ENCODE data around the gene UBE2Q1.

UBE2Q1 gene

DNA sequence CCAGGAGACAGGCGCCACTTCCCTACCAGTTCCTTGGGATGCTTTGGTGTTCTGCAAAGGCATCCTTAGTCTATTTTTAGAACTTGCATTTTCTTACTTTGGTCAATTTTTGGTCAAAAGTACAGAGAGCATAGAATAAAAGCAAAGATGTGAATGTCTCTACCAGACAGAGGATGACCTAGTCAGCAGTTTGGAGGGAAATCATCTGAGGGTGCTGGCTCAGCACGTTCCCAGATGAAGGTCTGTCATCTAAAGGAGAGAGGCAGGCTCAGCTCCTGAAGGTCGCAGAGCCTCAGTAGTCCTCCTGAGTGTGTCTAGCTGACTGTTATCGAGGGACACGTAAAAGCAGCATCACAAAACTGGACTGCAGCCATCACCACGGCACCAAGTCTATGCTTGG is 24.4 kb upstream of the UBE2Q1 start:
- Mint-ChIP-seq H3K27ac (peak overlapping the region in 1 of 3 experiments; percentile 75), H3K4me1 (peaks cover 37% of the 10 kb centered on the region), H3K9me3 (no peaks in the 10 kb centered on the region), H3K36me3 (ENCODE audit: low read depth) (peaks cover 80% of the 10 kb centered on the region), H3K27me3 (ENCODE audit: low read depth) (no peaks in the 10 kb centered on the region), H3K4me3 (no peak overlapping the region)
- no peak for TF ChIP-seq CTCF (IDR thresholded peaks at IDR 0.05; ENCODE audit: unreplicated experiment in 3 of 3)

GRCh38 chr1:154581766-154582165 is 23.3 kb upstream of the UBE2Q1 start:
- peaks cover 39% of the 10 kb centered on the region for H3K4me1 Mint-ChIP-seq
- H3K4me3 Mint-ChIP-seq, result no peak overlapping the region
- no peak for TF ChIP-seq CTCF (IDR thresholded peaks at IDR 0.05; ENCODE audit: unreplicated experiment in 3 of 3)
- no peaks in the 10 kb centered on the region for H3K27me3 Mint-ChIP-seq (ENCODE audit: low read depth)
- H3K36me3 Mint-ChIP-seq (ENCODE audit: low read depth), result peaks cover 69% of the 10 kb centered on the region
- no peaks in the 10 kb centered on the region for H3K9me3 Mint-ChIP-seq
- H3K27ac Mint-ChIP-seq, result no peak overlapping the region

DNA sequence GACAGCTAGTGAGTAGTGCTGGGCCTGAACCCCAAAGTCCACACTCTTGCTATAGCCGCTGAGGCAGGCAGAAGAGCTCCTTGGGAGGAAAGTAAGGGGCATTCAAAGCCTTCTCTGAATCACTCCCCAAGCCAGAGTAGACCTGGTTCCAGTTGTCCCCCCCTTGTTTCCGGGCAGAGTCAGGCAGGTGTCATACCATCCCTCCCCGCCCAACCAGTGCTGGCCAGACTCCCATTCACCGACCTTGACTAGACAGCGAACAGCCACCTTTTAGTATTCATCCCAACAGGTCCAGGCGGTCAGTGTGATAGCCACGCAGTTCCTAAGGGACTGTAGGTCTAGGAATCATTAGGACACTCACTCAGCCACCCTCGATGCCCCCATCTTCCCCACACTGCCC is 20.9 kb upstream of the UBE2Q1 start:
- Mint-ChIP-seq H3K9me3 (no peaks in the 10 kb centered on the region), H3K4me3 (no peak overlapping the region), H3K27me3 (ENCODE audit: low read depth) (peaks cover 8% of the 10 kb centered on the region), H3K4me1 (peaks cover 50% of the 10 kb centered on the region), H3K27ac (peak overlapping the region in 1 of 3 experiments; percentile 21), H3K36me3 (ENCODE audit: low read depth) (peaks cover 45% of the 10 kb centered on the region)
- TF ChIP-seq CTCF (IDR thresholded peaks at IDR 0.05; ENCODE audit: unreplicated experiment in 3 of 3), result no peak

- Mint-ChIP-seq H3K36me3 (ENCODE audit: low read depth) (peaks cover 31% of the 10 kb centered on the region), H3K4me3 (no peak overlapping the region), H3K4me1 (peaks cover 39% of the 10 kb centered on the region), H3K9me3 (no peaks in the 10 kb centered on the region), H3K27ac (peak overlapping the region; percentile 30 to 33 (median 33)), H3K27me3 (ENCODE audit: low read depth) (peaks cover 14% of the 10 kb centered on the region)
- no peak for TF ChIP-seq CTCF (IDR thresholded peaks at IDR 0.05; ENCODE audit: unreplicated experiment in 3 of 3)
These were observed 19.6 kb upstream of the UBE2Q1 start for GRCh38 chr1:154578058-154578418.

GRCh38 chr1:154577346-154578057 is 19.0 kb upstream of the UBE2Q1 start:
- Mint-ChIP-seq H3K4me3 (no peak overlapping the region), H3K36me3 (ENCODE audit: low read depth) (peaks cover 29% of the 10 kb centered on the region), H3K4me1 (peaks cover 39% of the 10 kb centered on the region), H3K9me3 (no peaks in the 10 kb centered on the region), H3K27ac (peak overlapping the region; percentile 30 to 33 (median 33)), H3K27me3 (ENCODE audit: low read depth) (peaks cover 14% of the 10 kb centered on the region)
- no peak for TF ChIP-seq CTCF (IDR thresholded peaks at IDR 0.05; ENCODE audit: unreplicated experiment in 3 of 3)

DNA sequence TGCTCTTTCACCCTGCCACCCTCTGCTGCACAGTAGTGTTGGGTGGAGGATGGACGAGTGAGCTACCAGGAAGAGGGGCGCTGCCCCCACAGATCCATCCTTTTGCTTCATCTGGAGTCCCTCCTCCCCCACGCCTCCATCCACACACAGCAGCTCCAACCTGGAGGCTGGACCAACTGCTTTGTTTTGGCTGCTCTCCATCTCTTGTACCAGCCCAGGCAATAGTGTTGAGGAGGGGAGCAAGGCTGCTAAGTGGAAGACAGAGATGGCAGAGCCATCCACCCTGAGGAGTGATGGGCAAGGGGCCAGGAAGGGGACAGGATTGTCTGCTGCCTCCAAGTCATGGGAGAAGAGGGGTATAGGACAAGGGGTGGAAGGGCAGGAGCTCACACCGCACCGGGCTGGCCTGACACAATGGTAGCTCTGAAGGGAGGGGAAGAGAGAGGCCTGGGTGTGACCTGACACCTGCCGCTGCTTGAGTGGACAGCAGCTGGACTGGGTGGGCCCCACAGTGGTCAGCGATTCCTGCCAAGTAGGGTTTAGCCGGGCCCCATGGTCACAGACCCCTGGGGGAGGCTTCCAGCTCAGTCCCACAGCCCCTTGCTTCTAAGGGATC is 17.6 kb upstream of the UBE2Q1 start:
- Mint-ChIP-seq H3K4me1 (peaks cover 39% of the 10 kb centered on the region), H3K9me3 (no peaks in the 10 kb centered on the region), H3K4me3 (no peak overlapping the region), H3K27me3 (ENCODE audit: low read depth) (peaks cover 20% of the 10 kb centered on the region), H3K36me3 (ENCODE audit: low read depth) (peaks cover 18% of the 10 kb centered on the region), H3K27ac (no peak overlapping the region)
- no peak for TF ChIP-seq CTCF (IDR thresholded peaks at IDR 0.05; ENCODE audit: unreplicated experiment in 3 of 3)

All from nephron (organoid).